ENCODE results near the gene PTPRD. TPM values are rescaled to one million over a fixed set of nuclear protein-coding genes. Genes with fewer than 3 reads are reported as not detected.
A peak's percentile ranks its signal among the peaks of the same experiment; 100 is the strongest.

PTPRD gene
- total RNA-seq, 1 experiment from 2014 or later, result 32.5 TPM

DNA sequence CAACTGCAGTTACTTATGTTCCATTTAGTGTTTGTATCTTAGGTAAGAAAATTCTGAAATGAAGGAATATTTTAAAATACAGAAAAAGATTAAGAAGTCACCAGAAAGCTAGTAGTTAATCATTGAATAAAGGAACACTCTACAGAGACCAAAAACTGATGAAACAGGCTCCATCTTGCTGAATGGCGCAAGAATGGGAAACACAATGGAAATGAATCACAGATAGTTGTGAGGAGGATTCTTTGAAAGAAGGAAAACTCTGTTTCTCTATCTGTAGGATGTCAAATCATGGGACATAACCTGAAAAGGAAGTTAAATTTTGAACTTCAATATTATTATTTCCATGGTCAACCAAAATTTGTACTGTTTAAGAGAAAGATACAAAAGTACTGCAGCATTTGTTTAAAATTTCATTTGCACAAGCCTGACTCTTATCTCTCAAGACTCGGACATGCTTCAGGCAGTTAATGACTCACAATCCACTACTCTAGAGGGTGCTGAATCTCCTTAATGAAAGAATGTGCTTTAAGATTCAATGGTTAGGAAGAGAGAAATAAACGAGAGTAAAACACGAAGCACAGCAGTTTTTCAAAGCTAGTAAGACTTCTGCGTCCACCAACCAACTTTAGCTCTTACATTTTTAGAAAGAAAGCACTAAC is 1748.8 kb downstream of the PTPRD start:
- Mint-ChIP-seq H3K27me3 (ENCODE audit: low read depth) (peaks cover 5% of the 10 kb centered on the region), H3K4me3 (no peak overlapping the region)
- H3K9ac ChIP-seq (ENCODE audit: extremely low read depth, insufficient read length, low read length), result no peak overlapping the region

More for the DNA sequence above, 1748.8 kb downstream of the PTPRD start:
- H3K4me2 ChIP-seq (ENCODE audit: insufficient read depth, insufficient read length, low read length), result no peak overlapping the region
- H3K4ac ChIP-seq (ENCODE audit: low read depth, low read length), result no peak overlapping the region
- no peak overlapping the region for H2BK15ac ChIP-seq (ENCODE audit: low read depth, low read length)
- no peak overlapping the region for H2BK12ac ChIP-seq (ENCODE audit: insufficient read length, low read depth, low read length)
- H3K27ac ChIP-seq (ENCODE audit: insufficient read length, low read depth, low read length), result no peak overlapping the region
- H3K9me3 ChIP-seq (ENCODE audit: control insufficient read depth, low read depth, low read length), result no peaks in the 10 kb centered on the region
- H3K4me1 ChIP-seq (ENCODE audit: insufficient read depth, low read length), result no peaks in the 10 kb centered on the region; the same call in 1 of the 2 replicates
- no peak overlapping the region for H3T11ph ChIP-seq (ENCODE audit: low read length)
- no peak overlapping the region for H2AK5ac ChIP-seq (ENCODE audit: insufficient read length, low read length)
- no peak overlapping the region for H4K8ac ChIP-seq (replicated peaks; ENCODE audit: insufficient read length, low read depth, low read length)
- no peak overlapping the region for H3K23ac ChIP-seq (ENCODE audit: insufficient read length, low read depth, low read length)
- H3K79me2 ChIP-seq (ENCODE audit: insufficient read depth, low read length), result 0 out of 2 replicates have a peak, but pooled peaks cover 2% of the 10 kb centered on the region
- H2AFZ ChIP-seq (ENCODE audit: low read length), result no peak overlapping the region
- H2BK120ac ChIP-seq (ENCODE audit: low read depth, low read length, poor library complexity, severe bottlenecking), result no peak overlapping the region
- H3K18ac ChIP-seq (ENCODE audit: insufficient read length, low read depth, low read length), result no peak overlapping the region
- WGBS (ENCODE audit: extremely low coverage, insufficient read length, low lambda C conversion rate), result no CpG with 5 or more reads among the region's 5 CpGs
- TF ChIP-seq, protein P1, sequence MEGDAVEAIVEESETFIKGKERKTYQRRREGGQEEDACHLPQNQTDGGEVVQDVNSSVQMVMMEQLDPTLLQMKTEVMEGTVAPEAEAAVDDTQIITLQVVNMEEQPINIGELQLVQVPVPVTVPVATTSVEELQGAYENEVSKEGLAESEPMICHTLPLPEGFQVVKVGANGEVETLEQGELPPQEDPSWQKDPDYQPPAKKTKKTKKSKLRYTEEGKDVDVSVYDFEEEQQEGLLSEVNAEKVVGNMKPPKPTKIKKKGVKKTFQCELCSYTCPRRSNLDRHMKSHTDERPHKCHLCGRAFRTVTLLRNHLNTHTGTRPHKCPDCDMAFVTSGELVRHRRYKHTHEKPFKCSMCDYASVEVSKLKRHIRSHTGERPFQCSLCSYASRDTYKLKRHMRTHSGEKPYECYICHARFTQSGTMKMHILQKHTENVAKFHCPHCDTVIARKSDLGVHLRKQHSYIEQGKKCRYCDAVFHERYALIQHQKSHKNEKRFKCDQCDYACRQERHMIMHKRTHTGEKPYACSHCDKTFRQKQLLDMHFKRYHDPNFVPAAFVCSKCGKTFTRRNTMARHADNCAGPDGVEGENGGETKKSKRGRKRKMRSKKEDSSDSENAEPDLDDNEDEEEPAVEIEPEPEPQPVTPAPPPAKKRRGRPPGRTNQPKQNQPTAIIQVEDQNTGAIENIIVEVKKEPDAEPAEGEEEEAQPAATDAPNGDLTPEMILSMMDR (conservative IDR thresholded peaks at IDR 0.05), result no peak
- H2BK5ac ChIP-seq (ENCODE audit: insufficient read length, low read length), result no peak overlapping the region
- H4K91ac ChIP-seq (ENCODE audit: insufficient read length, low read depth, low read length), result no peak overlapping the region
- H3K4me1 Mint-ChIP-seq, result peaks cover 28 to 31% of the 10 kb centered on the region in 2 experiments
- no peaks in the 10 kb centered on the region for H3K36me3 Mint-ChIP-seq (ENCODE audit: insufficient read depth in 1 of 3, low read depth in 3 of 3)
- no peak overlapping the region for H3K14ac ChIP-seq (ENCODE audit: insufficient read depth, low read length)
- no peaks in the 10 kb centered on the region for H3K27me3 ChIP-seq (ENCODE audit: insufficient read depth, low read length)
- H2BK20ac ChIP-seq (ENCODE audit: low read depth, low read length, poor library complexity, severe bottlenecking), result no peak overlapping the region
- no peak overlapping the region for H3K56ac ChIP-seq (ENCODE audit: insufficient read length, low read depth, low read length)
- no peaks in the 10 kb centered on the region for H3K79me1 ChIP-seq (ENCODE audit: insufficient read depth, low read depth, low read length, poor library complexity, severe bottlenecking)
- H3K23me2 ChIP-seq (ENCODE audit: insufficient read length, low read depth, low read length, poor library complexity, severe bottlenecking), result no peaks in the 10 kb centered on the region
- peak overlapping the region in 2 of 3 experiments; percentile 45 to 64; a peak in 3 of 7 replicates for H3K27ac Mint-ChIP-seq
- H3K9me3 Mint-ChIP-seq, result no peaks in the 10 kb centered on the region
- H4K20me1 ChIP-seq (ENCODE audit: control insufficient read depth, insufficient read depth, insufficient read length), result no peaks in the 10 kb centered on the region
- no peak for DNase-seq
- no peak overlapping the region for H4K5ac ChIP-seq (ENCODE audit: insufficient read length, low read depth, low read length)

Measured in H9 (cell line).